IPS-NIHi11 (cell line): ENCODE results near the gene ITIH2.
A peak's percentile ranks its signal among the peaks of the same experiment; 100 is the strongest.
"Not testable (repeated sequence)": the region's sequence is repeated elsewhere in the genome, so short reads cannot be mapped to it uniquely, and the experiment has no call there.

Experiments
- DNase-seq: peaks from one replicate; pipeline ENCODE4 v3.0.0; 2012; ENCODE audit warnings: mixed read lengths, low spot score

Gene ITIH2

DNA sequence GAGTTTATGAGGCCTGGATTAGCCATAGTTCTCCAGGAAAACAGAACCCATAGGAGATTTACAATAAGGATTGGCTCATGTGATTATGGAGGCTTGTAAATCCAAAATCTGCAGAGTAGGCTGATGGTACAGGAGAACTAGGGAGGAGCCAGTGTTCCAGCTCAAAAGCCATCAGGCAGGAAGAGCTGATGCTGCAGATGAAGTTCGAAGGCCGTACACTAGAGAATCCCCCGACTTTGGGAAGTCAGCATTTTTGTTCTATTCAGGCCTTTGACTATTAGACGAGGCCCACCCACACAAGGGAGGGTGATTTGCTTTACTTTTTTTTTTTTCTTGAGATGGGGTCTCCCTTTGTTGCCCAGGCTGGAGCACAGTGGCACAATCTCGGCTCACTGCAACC, 47.1 kb downstream of the ITIH2 start:
- DNase-seq: no peak

DNA sequence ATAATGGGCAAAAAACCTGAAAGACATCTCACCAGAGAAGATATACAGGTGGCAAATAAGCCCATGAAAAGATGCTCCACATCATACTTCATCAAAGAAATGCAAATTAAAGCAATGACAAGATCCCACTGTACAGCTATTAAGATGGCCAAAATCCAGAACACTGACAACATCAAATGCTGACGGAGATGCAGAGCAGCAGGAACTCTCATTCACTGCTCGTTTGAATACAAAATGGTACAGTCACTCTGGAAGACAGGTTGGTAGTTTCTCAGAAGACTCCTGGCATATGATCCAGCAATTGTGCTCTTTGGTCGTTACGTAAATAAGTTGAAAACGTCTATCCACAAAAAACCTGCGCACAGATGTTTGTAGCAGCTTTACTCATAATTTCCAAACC, 49.1 kb downstream of the ITIH2 start:
- DNase-seq: no peak

- DNase-seq: no peak
Measured at GRCh38 chr10:7755103-7755502, 52.0 kb downstream of the ITIH2 start.

- DNase-seq: peak; percentile 26
Measured at GRCh38 chr10:7756360-7756992, 53.4 kb downstream of the ITIH2 start.

GRCh38 chr10:7763929-7764328, 60.8 kb downstream of the ITIH2 start:
- no peak for DNase-seq

GRCh38 chr10:7766241-7766640, 63.1 kb downstream of the ITIH2 start:
- no peak for DNase-seq

DNA sequence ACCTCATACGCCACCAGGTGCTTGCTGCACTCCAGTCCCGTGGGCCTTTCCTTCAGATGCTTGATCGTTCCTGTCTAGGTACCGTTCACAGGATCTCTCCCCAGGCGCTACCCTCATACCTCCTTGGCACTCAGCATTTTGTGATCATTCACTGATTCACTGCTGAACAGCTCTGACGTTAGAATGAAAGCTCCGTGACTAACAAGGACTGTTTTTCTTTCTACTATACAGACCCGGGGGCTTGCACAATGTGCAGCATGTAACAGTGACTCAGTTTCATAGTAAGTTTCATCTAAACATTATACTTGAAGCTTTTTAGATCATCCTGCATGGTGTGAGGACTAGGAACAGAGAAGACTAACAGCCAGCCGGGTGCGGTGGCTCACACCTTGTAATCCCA, 64.1 kb downstream of the ITIH2 start:
- no peak for DNase-seq

- DNase-seq: no peak
Measured at GRCh38 chr10:7768417-7768816, 65.3 kb downstream of the ITIH2 start.

- DNase-seq: no peak
Measured at GRCh38 chr10:7773845-7774801, 71.0 kb downstream of the ITIH2 start.

DNA sequence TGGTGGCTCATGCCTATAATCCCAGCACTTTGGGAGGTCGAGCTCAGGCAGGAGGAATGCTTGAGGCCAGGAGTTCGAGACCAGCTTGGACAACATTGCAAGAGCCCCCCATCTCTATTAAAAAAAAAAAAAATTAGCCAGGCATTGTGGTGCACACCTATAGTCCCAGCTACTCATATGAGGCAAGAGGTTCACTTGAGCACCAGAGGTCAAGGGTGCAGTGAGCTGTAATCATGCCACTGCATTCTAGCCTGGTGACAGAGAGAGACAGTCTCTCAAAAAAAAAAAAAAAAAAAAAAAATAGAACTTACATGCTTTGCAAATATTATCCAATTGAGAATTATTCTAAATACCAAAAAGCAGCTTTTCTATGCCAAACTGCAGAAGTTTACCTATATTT, 73.7 kb downstream of the ITIH2 start:
- no peak for DNase-seq

DNA sequence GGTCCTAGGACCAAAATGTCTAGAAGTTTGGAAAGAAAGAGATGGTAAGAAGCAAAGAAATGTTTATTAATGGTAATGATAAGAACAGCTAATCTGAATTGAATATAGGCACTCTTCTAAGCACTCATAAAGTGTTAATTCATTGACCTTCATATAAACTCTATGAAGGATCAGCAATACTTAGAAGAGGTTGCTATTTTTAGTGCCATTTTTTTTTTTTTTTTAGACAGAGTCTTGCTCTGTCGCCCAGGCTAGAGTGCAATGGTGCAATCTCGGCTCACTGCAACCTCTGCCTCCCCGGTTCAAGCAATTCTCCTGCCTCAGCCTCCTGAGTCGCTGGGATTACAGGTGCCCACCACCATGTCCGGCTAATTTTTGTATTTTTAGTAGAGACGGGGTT, 79.1 kb downstream of the ITIH2 start:
- not testable (repeated sequence) for DNase-seq

- DNase-seq: no peak
Measured at GRCh38 chr10:7786430-7786829, 83.3 kb downstream of the ITIH2 start.

DNA sequence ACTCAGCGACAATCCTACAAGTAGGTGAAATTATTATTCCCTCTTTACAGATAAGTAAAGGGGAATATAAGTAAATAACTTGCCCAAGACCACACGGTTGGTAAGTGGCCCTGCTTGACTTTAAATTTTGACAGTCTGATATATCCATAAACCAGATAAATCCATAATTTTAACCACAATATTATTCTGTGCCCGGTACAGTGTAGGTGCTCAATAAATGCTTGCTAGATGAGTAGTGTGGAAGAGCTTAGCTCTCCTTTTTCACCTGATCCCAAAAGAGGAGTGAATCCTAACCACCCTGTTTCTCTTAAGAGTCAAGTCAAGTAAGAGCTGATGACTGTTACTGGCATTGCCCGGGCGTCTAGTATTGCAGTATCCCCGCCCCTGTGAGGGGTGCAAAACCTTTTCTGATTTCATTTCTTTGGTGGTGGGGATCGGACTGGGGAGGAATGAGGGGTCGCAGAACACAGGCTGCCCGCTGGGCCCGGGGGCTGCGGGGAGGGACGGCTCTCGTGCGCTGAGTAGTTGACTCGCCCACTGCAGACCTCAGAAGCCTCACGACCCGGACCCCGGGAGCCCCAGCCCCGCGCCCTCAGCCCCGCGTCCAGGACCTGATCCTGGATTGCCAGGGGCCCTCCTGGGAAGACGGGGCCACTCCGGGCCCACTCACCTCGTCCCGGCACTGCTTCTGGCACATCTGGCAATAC, 84.2 kb downstream of the ITIH2 start:
- no peak for DNase-seq

- peak; percentile 98 for DNase-seq
Measured at GRCh38 chr10:7787857-7788638, 84.9 kb downstream of the ITIH2 start, which contains the start of the genes ATP5F1C and KIN. Gene ATP5F1C (plus strand): TSS chr10:7788177. CDS start chr10:7788208, 31 bp downstream. Gene KIN (minus strand): TSS chr10:7787993. CDS start chr10:7787933, 60 bp downstream.

GRCh38 chr10:7788639-7789286, 85.6 kb downstream of the ITIH2 start:
- DNase-seq: peak; percentile 28

DNA sequence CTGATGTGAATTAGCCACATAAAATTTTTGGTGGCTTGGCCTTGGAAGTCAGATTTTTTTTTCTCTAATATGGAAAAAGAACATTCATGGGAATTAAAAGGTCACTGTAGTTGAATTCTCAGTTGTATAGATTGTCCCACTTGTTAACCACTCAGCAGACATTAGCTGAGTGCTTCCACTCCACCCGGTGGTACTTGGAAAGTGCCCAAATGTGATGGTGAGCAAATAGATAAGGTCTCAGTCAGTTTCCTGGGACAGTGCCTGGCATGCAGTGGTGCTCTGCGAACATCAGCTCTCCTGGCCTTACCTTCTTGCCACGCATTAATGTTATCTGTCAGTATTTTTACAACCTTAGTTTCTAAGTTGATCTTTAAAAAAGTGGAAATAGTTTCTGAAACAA, 86.3 kb downstream of the ITIH2 start:
- DNase-seq: no peak

GRCh38 chr10:7792541-7792940, 89.4 kb downstream of the ITIH2 start:
- DNase-seq: no peak

DNA sequence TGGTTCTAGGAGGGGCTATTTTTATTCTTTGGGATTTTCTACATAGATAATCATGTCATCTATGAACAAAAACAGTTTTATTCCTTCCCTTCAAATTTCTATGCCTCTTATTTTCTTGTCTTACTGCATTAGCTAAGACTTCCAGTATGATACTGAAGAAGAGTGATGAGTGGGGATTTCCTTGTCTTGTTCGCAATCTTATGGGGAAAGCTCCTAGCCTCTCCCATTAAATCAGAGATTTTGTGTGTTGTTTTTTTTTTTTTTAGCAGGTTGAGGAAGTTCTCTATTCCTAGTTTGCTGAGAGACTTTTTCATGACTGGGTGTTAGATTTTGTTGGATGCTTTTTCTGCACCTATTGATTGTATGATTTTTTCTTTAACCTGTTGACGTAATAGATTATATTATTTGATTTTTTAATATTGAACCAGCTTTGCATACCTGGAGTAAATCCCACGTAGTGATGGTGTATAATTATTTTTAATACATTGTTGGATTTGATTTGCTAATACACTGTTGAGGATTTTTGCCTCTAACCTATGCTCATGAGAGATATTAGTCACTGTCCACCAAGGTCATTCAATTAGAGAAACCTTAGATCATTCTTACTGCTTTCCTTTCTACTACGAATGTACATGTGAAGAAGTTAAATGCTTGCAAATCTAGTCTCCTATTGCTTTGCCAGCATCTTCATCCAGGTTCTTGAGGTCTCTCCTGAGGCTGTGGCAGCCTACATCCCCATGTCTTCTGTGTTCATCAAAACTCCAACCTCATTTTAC, 91.3 kb downstream of the ITIH2 start:
- DNase-seq: no peak

DNA sequence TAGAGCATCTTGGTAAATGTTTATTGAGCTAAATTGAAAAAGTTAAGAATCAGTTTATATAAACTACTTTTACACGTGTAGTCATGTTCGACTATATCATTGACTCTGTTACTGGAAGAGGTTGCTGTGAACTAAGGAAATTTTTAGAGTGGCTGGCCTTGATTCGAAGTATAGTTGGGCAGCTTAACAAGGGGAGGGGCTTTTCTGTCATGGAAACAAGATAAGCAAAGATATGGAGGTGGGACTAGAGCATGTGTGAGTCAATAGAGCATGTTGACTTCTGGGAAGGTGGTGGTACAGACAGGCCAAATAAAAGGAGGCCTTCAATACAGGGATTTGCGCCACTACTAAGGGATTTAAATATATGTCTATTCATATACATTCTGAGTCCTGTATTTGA, 92.5 kb downstream of the ITIH2 start:
- no peak for DNase-seq

GRCh38 chr10:7797582-7797981, 94.5 kb downstream of the ITIH2 start:
- no peak for DNase-seq
